HepG2 (cell line): ENCODE data around the gene SASS6. TPM values are rescaled to one million over a fixed set of nuclear protein-coding genes. Genes with fewer than 3 reads are reported as not detected.
A peak's percentile ranks its signal among the peaks of the same experiment; 100 is the strongest.

Experiments used
- ATAC-seq: fragments of 200-7000 bp; cut with Tn5 transposase; 3 replicates; pipeline ENCODE4 v1.9.1; 2020; ENCODE audit warnings: mild to moderate bottlenecking, moderate library complexity
- BruUV-seq: library from RNA; stranded (reverse); fragments of 400-500 nt; replicated peaks from 2 replicates; lab custom pipeline; 2021; lab: Mats Ljungman, UMichigan
- CTCF ChIA-PET: fragments of 300-600 bp; formaldehyde crosslinking; extraction: SDS; loops from one replicate; lab custom pipeline; 2021; ENCODE audit warnings: low total read pairs, inconsistent platforms, low intra/inter-chr PET ratio; lab: Yijun Ruan, JAX
- POLR2A ChIA-PET: fragments of 350-600 bp; sonication (Branson Sonifier 250); formaldehyde crosslinking; loops from one replicate; lab custom pipeline; 2020; ENCODE audit warnings: antibody characterized with exemption, inconsistent platforms; lab: Yijun Ruan, JAX
- DNase-seq: peaks from one replicate; pipeline ENCODE4 v3.0.0-alpha.2; 2015; ENCODE audit warnings: low spot score
- FAIRE-seq: peaks from 3 replicates; lab custom pipeline; 2011; peaks lifted over from hg19 to GRCh38; lab: Jason Lieb, UNC
- H2AFZ ChIP-seq: one replicate; pipeline ENCODE4 v1.6.1; 2011; ENCODE audit warnings: low read length, inconsistent platforms
- H3K27ac ChIP-seq: fragments of 300-600 bp; 3 replicates; pipeline ENCODE4 v1.8.0; 2011; ENCODE audit warnings: mixed run types, mild to moderate bottlenecking, mixed read lengths, low read length, inconsistent platforms; ENCODE audit not compliant: insufficient read depth; ENCODE audit errors: extremely low read length
- H3K27me3 ChIP-seq, 2 experiments: fragments of 200-600 bp in 1 of 2; 2 replicates in 1 of 2; 3 replicates in 1 of 2; pipeline versions ENCODE4 v1.6.0 to v1.8.0; 2011; ENCODE audit warnings: low read length in 2 of 2, mild to moderate bottlenecking in 2 of 2, moderate library complexity in 2 of 2, inconsistent platforms in 1 of 2; ENCODE audit not compliant: insufficient read depth in 2 of 2, control insufficient read depth in 1 of 2
- H3K36me3 ChIP-seq, 2 experiments: fragments of 200-600 bp in 1 of 2; replicated peaks in 1 of 2; 2 replicates in 1 of 2; 3 replicates in 1 of 2; pipeline versions ENCODE4 v1.5.1 to v1.8.0; 2011; ENCODE audit warnings: low read length in 2 of 2, inconsistent platforms in 1 of 2; ENCODE audit not compliant: insufficient read depth in 2 of 2, control insufficient read depth in 1 of 2
- H3K4me1 ChIP-seq: 2 replicates; pipeline ENCODE4 v1.5.1; 2012; ENCODE audit warnings: low read length, inconsistent platforms; ENCODE audit not compliant: insufficient read depth
- H3K4me2 ChIP-seq: 2 replicates; pipeline ENCODE4 v1.6.0; 2011; ENCODE audit warnings: low read depth, low read length, inconsistent platforms
- H3K4me3 ChIP-seq, 3 experiments: fragments of 200-600 bp in 1 of 3; sonication (generic), shearing (Covaris generic) in 1 of 3; replicated peaks in 1 of 3; 2 replicates each; pipeline ENCODE4 v1.5.1; 2011 to 2016; ENCODE audit warnings: low read length in 3 of 3, inconsistent platforms in 2 of 3, low read depth in 2 of 3, mild to moderate bottlenecking in 2 of 3, control low read depth in 1 of 3, mixed read lengths in 1 of 3; ENCODE audit not compliant: insufficient read depth in 1 of 3
- H3K79me2 ChIP-seq: one replicate; pipeline ENCODE4 v1.6.1; 2011; ENCODE audit warnings: low read length, inconsistent platforms; ENCODE audit not compliant: insufficient read depth
- H3K9ac ChIP-seq: 2 replicates; pipeline ENCODE4 v1.6.0; 2011; ENCODE audit warnings: mild to moderate bottlenecking, low read depth, low read length, inconsistent platforms; ENCODE audit not compliant: insufficient read depth
- H3K9me3 ChIP-seq: 2 replicates; pipeline ENCODE4 v1.5.1; 2012; ENCODE audit warnings: mild to moderate bottlenecking, low read length
- H4K20me1 ChIP-seq: 2 replicates; pipeline ENCODE4 v1.6.0; 2011; ENCODE audit warnings: inconsistent platforms, mild to moderate bottlenecking, low read length, moderate library complexity; ENCODE audit not compliant: insufficient read depth
- CBFB ChIP-seq: sonication (generic); formaldehyde crosslinking; IDR thresholded peaks from 2 replicates; pipeline ENCODE4 v1.4.0; 2020; ENCODE audit warnings: missing genetic modification reagents
- ERF ChIP-seq: IDR thresholded peaks from 2 replicates; pipeline ENCODE4 v1.6.1; 2018; ENCODE audit warnings: missing biosample characterization, missing genetic modification reagents
- HMGXB3 ChIP-seq: sonication (generic); formaldehyde crosslinking; IDR thresholded peaks from 2 replicates; pipeline ENCODE4 v1.4.0; 2020; ENCODE audit warnings: missing genetic modification reagents, borderline replicate concordance
- MTA3 ChIP-seq: sonication (generic); formaldehyde crosslinking; IDR thresholded peaks from 2 replicates; pipeline ENCODE4 v1.4.0; 2020; ENCODE audit warnings: missing genetic modification reagents
- RAD51 ChIP-seq: fragments of 450-650 bp; IDR thresholded peaks from 2 replicates; pipeline ENCODE4 v1.6.1; 2016; ENCODE audit warnings: borderline replicate concordance
- SMAD1 ChIP-seq: sonication (generic); formaldehyde crosslinking; IDR thresholded peaks from 2 replicates; pipeline ENCODE4 v1.4.0; 2020; ENCODE audit warnings: missing genetic modification reagents, low read depth, mild to moderate bottlenecking, borderline replicate concordance
- U2AF2 ChIP-seq: fragments of 200-400 bp; formaldehyde crosslinking; IDR thresholded peaks from 2 replicates; pipeline ENCODE4 v1.6.1; 2017; ENCODE audit warnings: low read depth, mild to moderate bottlenecking, low read length
- ZBTB42 ChIP-seq: sonication (generic); formaldehyde crosslinking; IDR thresholded peaks from 2 replicates; pipeline ENCODE4 v1.5.0; 2020; ENCODE audit warnings: mild to moderate bottlenecking, missing genetic modification reagents
- ZNF337 ChIP-seq: sonication (generic); formaldehyde crosslinking; IDR thresholded peaks from 2 replicates; pipeline ENCODE4 v1.5.1; 2020; ENCODE audit warnings: missing genetic modification reagents, low read depth, mild to moderate bottlenecking, borderline replicate concordance
- ZNF562 ChIP-seq: sonication (generic); formaldehyde crosslinking; IDR thresholded peaks from 2 replicates; pipeline ENCODE4 v1.8.0; 2022; ENCODE audit warnings: missing genetic modification reagents, borderline replicate concordance
- ZNF576 ChIP-seq: sonication (generic); formaldehyde crosslinking; IDR thresholded peaks from 2 replicates; pipeline ENCODE4 v1.4.0; 2020; ENCODE audit warnings: mild to moderate bottlenecking, missing genetic modification reagents
- ZNF724P ChIP-seq: sonication (generic); formaldehyde crosslinking; IDR thresholded peaks from 2 replicates; pipeline ENCODE4 v1.8.0; 2022; ENCODE audit warnings: missing genetic modification reagents, borderline replicate concordance
- WGBS: methylation state at CpG from one replicate; pipeline ENCODE4 v1.1.6; 2017; ENCODE audit warnings: low lambda C conversion rate; 5-methylcytosine and 5-hydroxymethylcytosine counted together
- in situ Hi-C: cut with HindIII; loops from 2 replicates; pipeline ENCODE4 v1.10.0; 2017; ENCODE audit warnings: low pct_unique_long_range_greater_than_20kb; ENCODE audit not compliant: extremely low pct_ligation_motif_present
- intact Hi-C: fragments of 100-400 bp; cut with micrococcal nuclease; formaldehyde crosslinking; loops from one replicate; pipeline ENCODE4 v1.10.0; 2022; ENCODE audit not compliant: unreplicated experiment
- polyA plus RNA-seq, 8 experiments: library from polyadenylated mRNA; depleted of rRNA in 3 of 8; stranded (reverse) in 7 of 8; unstranded in 1 of 8; fragments of >200 nt; fragmentation: Illumina TruSeq in 4 of 8; extraction: Trizol in 4 of 8; gene quantifications; 2 replicates each; pipeline versions ENCODE4 v1.2.1 to v1.2.3, GENCODE V29; 2011 to 2016; ENCODE audit warnings: low read depth in 4 of 8, missing spikeins in 1 of 8, mixed read lengths in 1 of 8; ENCODE audit not compliant: insufficient read depth in 1 of 8
- total RNA-seq, 5 experiments: library from RNA; depleted of rRNA; stranded (reverse); fragments of >200 nt; fragmentation: Illumina TruSeq; extraction: Trizol; gene quantifications; 2 replicates each; pipeline ENCODE4 v1.2.3, GENCODE V29; 2016; ENCODE audit warnings: low read depth in 1 of 5
- TF ChIP-seq, protein P1 (sequence below): sonication (generic); formaldehyde crosslinking; IDR thresholded peaks from 2 replicates; pipeline ENCODE4 v1.4.0; 2020; ENCODE audit warnings: low read depth, missing genetic modification reagents

The SASS6 gene
- total and polyA plus RNA-seq, 2 of the 13 experiments (the other 11 are each of a cell fraction or from before 2014, with no cell fraction given), result 2.3 to 10.7 TPM

GRCh38 chr1:100039591-100039990, 93.1 kb downstream of the SASS6 start:
- ChIA-PET POLR2A (interaction anchor here (2.9 kb wide), 1 partner anchor 70 kb away, joined by 25 read pairs; the partner anchor contains the start of gene SLC35A3), CTCF (no interaction called here)
- Histone ChIP-seq H4K20me1 (peaks cover 30% of the 10 kb centered on the region), H3K4me3 (peak overlapping the region; percentile 91 to 99 (median 97)), H3K27ac (peak overlapping the region; percentile 94), H3K4me2 (peak overlapping the region; percentile 87), H2AFZ (no peak overlapping the region), H3K27me3 (no peaks in the 10 kb centered on the region; a peak in 1 of 5 replicates), H3K4me1 (peaks cover 58% of the 10 kb centered on the region), H3K9me3 (no peaks in the 10 kb centered on the region), H3K9ac (peak overlapping the region; percentile 99), H3K79me2 (peaks cover 91% of the 10 kb centered on the region), H3K36me3 (no peaks in the 10 kb centered on the region)
- BruUV-seq, result no TSS peak
- ATAC-seq (no peak), FAIRE-seq (no peak), DNase-seq (no peak)
- 4% methylated on average over 2 of the region's 2 CpGs for WGBS
- in situ Hi-C loops, result loop anchor here (5.0 kb wide), 1 partner anchor 232 kb away; no protein-coding TSS in a partner anchor
- intact Hi-C loops, result loop anchor here (2.0 to 10.0 kb wide), 3 partner anchors 69 to 315 kb away; partner anchors contain the start of genes CDC14A, SASS6 and TRMT13
- no peak for TF ChIP-seq ZNF576
- no peak for TF ChIP-seq ZNF724P (CRISPR knock-in tag)
- TF ChIP-seq MTA3 (CRISPR knock-in tag), result no peak
- no peak for TF ChIP-seq ZNF562 (CRISPR knock-in tag)
- no peak for TF ChIP-seq ZBTB42 (CRISPR knock-in tag)
- TF ChIP-seq RAD51, result no peak
- TF ChIP-seq U2AF2, result no peak
- no peak for TF ChIP-seq CBFB (CRISPR knock-in tag)
- TF ChIP-seq, protein P1, sequence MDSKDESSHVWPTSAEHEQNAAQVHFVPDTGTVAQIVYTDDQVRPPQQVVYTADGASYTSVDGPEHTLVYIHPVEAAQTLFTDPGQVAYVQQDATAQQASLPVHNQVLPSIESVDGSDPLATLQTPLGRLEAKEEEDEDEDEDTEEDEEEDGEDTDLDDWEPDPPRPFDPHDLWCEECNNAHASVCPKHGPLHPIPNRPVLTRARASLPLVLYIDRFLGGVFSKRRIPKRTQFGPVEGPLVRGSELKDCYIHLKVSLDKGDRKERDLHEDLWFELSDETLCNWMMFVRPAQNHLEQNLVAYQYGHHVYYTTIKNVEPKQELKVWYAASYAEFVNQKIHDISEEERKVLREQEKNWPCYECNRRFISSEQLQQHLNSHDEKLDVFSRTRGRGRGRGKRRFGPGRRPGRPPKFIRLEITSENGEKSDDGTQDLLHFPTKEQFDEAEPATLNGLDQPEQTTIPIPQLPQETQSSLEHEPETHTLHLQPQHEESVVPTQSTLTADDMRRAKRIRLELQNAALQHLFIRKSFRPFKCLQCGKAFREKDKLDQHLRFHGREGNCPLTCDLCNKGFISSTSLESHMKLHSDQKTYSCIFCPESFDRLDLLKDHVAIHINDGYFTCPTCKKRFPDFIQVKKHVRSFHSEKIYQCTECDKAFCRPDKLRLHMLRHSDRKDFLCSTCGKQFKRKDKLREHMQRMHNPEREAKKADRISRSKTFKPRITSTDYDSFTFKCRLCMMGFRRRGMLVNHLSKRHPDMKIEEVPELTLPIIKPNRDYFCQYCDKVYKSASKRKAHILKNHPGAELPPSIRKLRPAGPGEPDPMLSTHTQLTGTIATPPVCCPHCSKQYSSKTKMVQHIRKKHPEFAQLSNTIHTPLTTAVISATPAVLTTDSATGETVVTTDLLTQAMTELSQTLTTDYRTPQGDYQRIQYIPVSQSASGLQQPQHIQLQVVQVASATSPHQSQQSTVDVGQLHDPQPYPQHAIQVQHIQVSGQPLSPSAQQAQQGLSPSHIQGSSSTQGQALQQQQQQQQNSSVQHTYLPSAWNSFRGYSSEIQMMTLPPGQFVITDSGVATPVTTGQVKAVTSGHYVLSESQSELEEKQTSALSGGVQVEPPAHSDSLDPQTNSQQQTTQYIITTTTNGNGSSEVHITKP (CRISPR knock-in tag), result no peak
- TF ChIP-seq ZNF337 (CRISPR knock-in tag), result no peak
- TF ChIP-seq HMGXB3, result no peak
- TF ChIP-seq ERF, result no peak
- TF ChIP-seq SMAD1, result no peak
